Thyroid gland (tissue), 4 donors: Measurements from ENCODE around the gene LRRN4CL.

Source experiments
- CTCF ChIP-seq, 6 experiments: fragments of 200-600 bp in 3 of 6; fragments of 450-650 bp in 3 of 6; sonication (generic) in 3 of 6; IDR thresholded peaks; one replicate each; pipeline ENCODE4 v1.5.1; 2016 to 2019; ENCODE audit warnings: antibody characterized with exemption in 6 of 6, mild to moderate bottlenecking in 2 of 6, inconsistent platforms in 1 of 6, moderate library complexity in 1 of 6
- POLR2A ChIP-seq, 2 donors: fragments of 450-650 bp; IDR thresholded peaks; one replicate each; pipeline ENCODE4 v1.6.1; 2017; ENCODE audit warnings: antibody characterized with exemption in 2 of 2, mild to moderate bottlenecking in 2 of 2, moderate library complexity in 1 of 2

GRCh38 chr11:62666259-62666926 lies 22.9 kb downstream of the LRRN4CL start:
- TF ChIP-seq CTCF (IDR thresholded peaks at IDR 0.05) = no peak
- TF ChIP-seq POLR2A (IDR thresholded peaks at IDR 0.05) = no peak
